RPMI8226 (cell line): ENCODE results near the gene EIF3CL.
A peak's percentile ranks its signal among the peaks of the same experiment; 100 is the strongest.
"Not testable (repeated sequence)": the region's sequence is repeated elsewhere in the genome, so short reads cannot be mapped to it uniquely, and the experiment has no call there.

Experiments
- DNase-seq: peaks from one replicate; pipeline ENCODE4 v3.0.0-alpha.2; 2015

Gene EIF3CL

DNA sequence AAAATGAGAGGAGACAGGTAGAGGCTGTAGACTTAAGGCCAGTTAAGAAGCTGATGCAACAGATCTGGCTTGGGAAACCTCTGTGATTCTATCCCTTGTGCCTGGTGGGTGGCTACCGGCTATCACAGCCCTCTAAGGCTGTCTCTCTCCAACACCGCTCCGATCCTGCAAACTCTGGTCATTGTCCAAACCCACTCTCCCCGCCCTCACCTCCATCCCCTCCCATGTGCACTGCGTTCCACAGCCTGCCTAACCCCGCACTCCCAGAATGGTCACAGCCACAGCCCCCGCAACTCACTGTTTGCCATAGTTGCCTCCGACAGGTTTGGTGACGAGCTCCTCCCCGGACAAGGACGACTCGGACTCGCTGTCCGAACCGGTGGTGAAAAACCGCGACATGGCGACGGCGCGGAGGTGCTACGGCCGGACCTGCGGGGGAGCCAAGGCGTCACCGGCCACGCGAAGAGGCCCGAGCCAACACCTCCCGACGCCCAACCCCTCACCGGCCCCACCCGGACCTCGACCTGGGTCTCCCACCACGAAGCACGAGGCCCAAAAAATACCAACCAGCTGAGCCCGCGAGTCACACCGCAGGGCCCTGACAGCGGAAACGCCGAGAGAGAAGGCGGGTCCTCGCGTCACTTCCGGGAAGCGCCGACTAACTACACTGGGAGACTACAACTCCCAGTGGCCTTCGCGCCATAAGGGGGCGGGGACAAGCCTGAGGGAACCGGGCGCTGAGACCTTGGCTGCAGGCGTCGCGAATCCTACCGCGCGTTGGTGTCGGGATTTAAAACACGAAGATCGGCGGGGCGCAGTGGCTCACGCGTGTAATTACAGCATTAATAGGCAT is at the start of gene EIF3CL:
EIF3CL (minus strand) TSS at position 622 of the 853 bp plus-strand sequence; CDS start at position 399, 223 bp downstream.
- DNase-seq: not testable (repeated sequence)

DNA sequence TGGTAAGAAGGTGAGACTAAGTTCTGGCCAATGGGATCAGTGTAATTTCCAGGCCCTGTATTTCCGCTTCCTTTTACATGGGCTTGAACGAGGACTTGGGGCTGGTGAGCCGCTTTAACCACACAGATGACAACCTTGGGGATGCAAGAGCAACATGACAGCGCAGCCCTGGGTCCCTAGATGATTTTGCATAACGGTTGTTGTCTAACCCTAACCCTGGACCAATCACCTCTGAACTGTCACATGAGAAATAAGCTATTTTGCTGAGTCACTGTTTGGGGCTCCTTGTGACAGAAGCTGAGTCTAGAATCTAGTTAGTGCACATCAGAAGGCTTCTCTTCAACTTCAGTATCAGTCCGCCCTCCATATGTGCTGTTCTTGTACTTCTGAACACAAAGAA is 43.4 kb upstream of the EIF3CL start:
- not testable (repeated sequence) for DNase-seq

DNA sequence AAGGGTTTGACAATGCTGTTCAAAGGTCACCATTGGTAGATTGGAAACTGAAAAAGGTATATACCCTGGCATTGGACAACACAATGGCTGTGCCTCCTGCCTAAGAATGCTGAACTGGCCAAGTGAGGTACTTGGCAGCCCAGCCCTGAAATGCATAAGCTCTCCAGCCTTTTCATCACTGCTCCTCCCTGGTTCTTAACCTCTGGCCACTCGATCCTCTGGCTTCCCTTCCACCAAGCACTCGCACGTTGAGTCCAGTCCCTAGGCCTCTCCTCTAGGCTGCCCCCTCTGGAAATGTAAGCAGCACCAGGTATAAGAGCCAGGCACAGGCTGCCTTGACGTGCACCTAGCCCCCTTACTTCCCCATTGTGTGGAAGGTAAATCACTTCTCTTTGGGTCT is 42.7 kb upstream of the EIF3CL start:
- DNase-seq: not testable (repeated sequence)

DNA sequence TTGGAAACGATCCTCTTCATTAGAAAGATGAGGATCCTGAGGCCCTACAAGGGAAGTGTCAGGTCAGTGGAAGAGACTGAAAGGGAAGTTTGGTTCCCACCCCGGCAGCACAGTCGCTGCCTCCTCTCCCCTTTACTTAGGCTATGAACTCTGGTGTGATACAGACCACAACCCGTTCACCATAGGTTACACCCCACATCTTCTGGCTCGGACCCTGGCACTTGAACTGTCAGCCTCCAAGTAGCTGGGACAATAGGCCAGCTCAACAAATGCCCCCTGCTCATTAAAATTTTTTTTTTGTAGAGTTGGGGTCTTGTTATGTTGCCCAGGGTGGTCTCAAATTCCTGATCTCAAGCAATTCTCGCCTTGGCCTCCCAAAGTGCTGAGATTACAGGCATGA is 40.3 kb upstream of the EIF3CL start:
- not testable (repeated sequence) for DNase-seq

- not testable (repeated sequence) for DNase-seq
Measured at GRCh38 chr16:28438899-28439298, 35.3 kb upstream of the EIF3CL start.

GRCh38 chr16:28435340-28435739 is 31.7 kb upstream of the EIF3CL start:
- DNase-seq: not testable (repeated sequence)

GRCh38 chr16:28426060-28426680 is 22.5 kb upstream of the EIF3CL start:
- DNase-seq: not testable (repeated sequence)

DNA sequence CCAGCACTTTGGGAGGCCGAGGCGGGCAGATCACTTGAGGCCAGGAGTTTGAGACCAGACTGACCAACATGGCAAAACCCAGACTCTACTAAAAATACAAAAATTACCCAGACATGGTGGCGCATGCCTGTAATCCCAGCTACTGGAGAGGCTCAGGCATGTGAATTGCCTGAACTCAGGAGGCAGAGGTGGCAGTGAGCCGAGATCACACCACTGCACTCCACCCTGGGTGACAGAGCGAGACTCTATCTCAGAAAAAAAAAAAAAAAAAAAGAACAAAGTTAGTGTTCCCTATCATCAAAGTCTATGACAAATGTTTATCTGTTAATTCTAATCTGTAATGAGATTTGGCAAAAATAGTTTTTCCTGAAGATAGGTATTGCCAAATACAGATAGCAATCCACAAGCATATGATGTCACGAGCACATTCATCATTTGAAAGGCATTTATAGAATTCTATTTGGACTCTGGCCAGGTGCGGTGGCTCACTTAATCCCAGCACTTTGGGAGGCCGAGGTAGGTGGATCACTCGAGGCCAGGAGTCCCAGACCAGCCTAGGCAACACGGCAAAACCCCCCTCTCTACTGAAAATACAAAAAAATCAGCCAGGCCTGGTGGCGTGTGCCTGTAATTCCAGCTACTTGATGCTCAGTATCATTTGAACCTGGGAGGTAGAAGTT is 17.6 kb upstream of the EIF3CL start:
- not testable (repeated sequence) for DNase-seq

DNA sequence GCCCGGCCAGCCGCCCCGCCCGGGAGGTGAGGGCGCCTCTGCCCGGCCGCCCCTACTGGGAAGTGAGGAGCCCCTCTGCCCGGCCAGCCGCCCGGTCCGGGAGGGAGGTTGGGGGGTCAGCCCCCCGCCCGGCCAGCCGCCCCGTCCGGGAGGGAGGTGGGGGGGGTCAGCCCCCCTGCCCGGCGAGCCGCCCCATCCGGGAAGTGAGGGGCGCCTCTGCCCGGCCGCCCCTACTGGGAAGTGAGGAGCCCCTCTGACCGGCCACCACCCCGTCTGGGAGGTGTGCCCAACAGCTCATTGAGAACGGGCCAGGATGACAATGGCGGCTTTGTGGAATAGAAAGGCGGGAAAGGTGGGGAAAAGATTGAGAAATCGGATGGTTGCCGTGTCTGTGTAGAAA is 13.4 kb upstream of the EIF3CL start:
- DNase-seq: not testable (repeated sequence)

DNA sequence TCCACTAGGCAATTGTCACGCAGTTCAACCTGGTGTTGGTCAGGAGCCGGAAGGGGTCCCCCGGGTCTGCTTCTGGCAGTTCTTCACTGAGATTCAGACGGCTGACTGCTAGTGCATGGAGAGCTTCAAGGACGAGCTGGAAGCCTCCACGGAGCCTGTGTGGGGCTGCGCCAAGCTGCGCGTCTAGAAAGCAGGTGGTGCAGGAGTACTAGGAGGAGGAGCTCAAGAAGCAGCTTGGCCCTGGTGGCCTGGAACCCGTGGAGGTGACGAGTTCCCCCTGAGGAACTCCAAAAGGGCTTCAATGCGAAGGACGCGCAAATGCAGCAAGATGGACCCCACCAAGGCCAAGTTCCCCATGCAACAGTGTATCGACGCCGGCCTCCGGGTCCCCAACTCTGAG is 10.9 kb upstream of the EIF3CL start:
- peak; percentile 1 for DNase-seq

DNA sequence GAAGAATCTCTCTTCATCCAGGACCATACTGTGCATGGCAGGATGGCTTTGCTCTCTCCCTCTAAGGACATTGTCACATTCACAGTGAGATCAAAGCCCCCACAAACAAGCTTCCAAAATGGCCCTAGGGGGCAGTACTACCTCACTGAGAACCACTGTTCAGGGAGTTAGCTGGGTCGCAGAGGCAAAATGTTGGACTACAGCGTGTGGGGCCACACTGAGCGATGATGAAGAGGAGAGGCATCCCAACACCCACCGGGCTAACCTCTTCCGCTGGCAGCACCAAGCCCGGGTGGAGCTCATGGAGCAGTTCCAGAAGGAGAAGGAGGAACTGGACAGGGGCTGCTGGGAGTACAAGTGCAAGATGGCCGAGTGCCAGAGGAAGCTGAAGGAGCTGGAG is 9.9 kb upstream of the EIF3CL start:
- not testable (repeated sequence) for DNase-seq

- not testable (repeated sequence) for DNase-seq
Measured at GRCh38 chr16:28392054-28392453, 11.6 kb downstream of the EIF3CL start.

DNA sequence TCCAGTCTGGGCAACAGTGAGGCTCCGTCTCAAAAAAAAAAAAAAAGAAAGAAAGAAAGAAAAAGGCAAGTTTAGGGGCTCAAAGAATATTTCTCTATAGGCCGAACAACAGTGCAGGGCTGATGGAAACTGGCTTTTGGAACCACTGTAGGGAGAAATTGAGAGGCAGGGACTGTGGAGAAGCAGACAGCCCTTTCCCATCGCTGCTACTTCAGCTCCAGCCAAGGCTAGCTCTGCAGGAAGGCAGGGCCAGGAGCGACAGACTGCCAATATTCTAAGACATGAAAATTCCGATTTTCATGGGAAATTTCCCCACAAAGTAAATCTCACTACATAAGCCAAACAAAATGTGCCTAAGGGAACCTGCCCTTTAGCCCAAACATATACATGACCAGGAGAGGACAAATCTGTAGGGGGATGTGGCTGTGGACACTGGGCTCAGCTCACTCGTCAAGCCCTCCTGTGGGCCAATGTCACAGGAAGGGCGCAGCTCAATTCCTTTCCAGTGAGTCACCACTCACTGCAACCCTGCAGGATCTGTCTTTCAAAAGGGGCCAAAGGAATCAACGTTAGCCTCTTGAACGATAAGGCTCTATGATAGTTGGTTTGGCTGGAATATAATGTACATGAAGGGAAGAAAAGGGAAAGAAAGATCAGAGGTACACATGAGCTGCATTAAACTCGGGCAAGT is 21.3 kb downstream of the EIF3CL start:
- DNase-seq: not testable (repeated sequence)

GRCh38 chr16:28377822-28378221 is 25.8 kb downstream of the EIF3CL start:
- DNase-seq: not testable (repeated sequence)

DNA sequence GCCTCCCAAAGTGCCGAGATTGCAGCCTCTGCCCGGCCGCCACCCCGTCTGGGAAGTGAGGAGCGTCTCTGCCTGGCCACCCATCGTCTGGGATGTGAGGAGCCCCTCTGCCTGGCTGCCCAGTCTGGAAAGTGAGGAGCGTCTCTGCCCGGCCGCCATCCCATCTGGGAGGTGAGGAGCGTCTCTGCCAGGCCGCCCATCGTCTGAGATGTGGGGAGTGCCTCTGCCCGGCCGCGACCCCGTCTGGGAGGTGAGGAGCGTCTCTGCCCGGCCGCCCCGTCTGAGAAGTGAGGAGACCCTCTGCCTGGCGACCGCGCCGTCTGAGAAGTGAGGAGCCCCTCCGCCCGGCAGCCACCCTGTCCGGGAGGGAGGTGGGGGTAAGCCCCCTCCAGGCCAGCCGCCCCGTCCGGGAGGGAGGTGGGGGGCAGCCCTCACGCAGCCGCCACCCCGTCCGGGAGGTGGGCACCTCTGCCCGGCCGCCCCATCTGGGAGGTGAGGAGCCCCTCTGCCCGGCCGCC is 26.5 kb downstream of the EIF3CL start:
- not testable (repeated sequence) for DNase-seq

DNA sequence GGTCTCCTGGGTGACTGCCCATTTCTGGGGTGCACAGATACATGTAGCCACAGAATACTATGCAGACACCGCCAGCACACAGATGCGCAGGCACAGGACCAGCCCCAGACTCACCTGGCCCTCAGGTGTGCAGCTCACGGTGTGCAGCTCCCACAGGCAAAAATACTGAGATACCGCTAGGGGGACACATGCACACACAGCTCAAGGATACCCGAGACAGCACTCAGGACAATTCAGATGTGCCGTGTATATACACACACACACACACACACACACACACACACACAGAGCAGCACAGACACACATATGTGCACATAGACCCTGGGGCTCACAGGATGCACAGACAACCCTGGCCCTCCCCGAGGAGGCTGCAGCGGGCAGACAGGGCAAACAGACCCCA is 28.5 kb downstream of the EIF3CL start:
- not testable (repeated sequence) for DNase-seq

GRCh38 chr16:28374281-28374680 is 29.4 kb downstream of the EIF3CL start:
- not testable (repeated sequence) for DNase-seq

DNA sequence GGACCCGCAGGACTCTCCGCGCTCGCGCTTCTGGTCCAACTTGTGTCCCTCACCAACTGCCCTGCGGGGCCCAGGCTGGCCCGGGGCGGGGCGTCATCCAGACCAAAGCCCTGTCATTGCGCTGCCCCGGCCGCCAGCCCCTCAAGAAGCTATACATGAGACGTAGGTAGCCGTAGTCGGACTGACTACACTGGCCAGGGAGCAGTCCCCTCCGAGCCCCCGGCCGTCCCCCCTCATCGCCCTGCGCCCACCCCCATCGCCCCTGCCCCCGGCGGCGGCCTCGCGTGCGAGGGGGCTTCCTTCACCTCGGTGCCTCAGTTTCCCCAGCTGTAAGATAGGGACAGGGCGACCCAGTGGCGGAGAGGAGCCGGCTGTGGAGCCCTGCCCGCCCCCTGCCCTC is 35.7 kb downstream of the EIF3CL start:
- peak; percentile 1 for DNase-seq

- DNase-seq: not testable (repeated sequence)
Measured at GRCh38 chr16:28364268-28365173, 39.1 kb downstream of the EIF3CL start.

DNA sequence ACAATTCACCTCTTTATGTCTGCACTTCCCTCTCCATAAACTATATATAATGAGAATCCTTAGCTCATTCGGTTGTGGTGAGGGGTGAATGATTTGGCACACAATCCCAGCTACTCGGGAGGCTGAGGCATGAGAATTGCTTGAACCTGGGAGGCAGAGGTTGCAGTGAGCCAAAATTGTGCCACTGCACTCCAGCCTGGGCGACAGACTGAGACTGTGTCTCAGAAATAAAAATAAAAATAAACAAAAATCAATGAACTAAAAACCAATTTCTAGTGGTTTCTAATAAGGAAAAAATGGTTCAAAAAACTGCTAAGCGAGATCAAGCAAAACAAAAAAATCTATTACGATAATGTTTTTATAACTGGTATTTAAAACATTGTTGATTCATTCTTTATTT is 40.2 kb downstream of the EIF3CL start, which contains the start of gene NPIPB6:
NPIPB6 (minus strand) TSS at position 101 of the 400 bp plus-strand sequence. CDS start 686 bp downstream, outside the sequence.
- not testable (repeated sequence) for DNase-seq

GRCh38 chr16:28362600-28362999 is 41.0 kb downstream of the EIF3CL start:
- DNase-seq: not testable (repeated sequence)
